Ishikawa (cell line): ENCODE measurements around the gene KRTAP10-5.

Experiments used
- CEBPB ChIP-seq: IDR thresholded peaks from 2 replicates; pipeline ENCODE4 v1.6.1; 2012
- EGR1 ChIP-seq: IDR thresholded peaks from 2 replicates; pipeline ENCODE4 v1.6.1; 2012
- EP300 ChIP-seq: IDR thresholded peaks from 2 replicates; pipeline ENCODE4 v1.6.1; 2012; ENCODE audit warnings: borderline replicate concordance
- FOXM1 ChIP-seq: IDR thresholded peaks from 2 replicates; pipeline ENCODE4 v1.6.1; 2012; ENCODE audit warnings: low read depth, borderline replicate concordance
- MAX ChIP-seq: IDR thresholded peaks from 2 replicates; pipeline ENCODE4 v1.6.1; 2012
- NFIC ChIP-seq: IDR thresholded peaks from 2 replicates; pipeline ENCODE4 v1.6.1; 2012
- RAD21 ChIP-seq: IDR thresholded peaks from 2 replicates; pipeline ENCODE4 v1.6.1; 2012; ENCODE audit warnings: low read depth
- REST ChIP-seq: IDR thresholded peaks from 2 replicates; pipeline ENCODE4 v1.6.1; 2012; ENCODE audit warnings: low read depth, mild to moderate bottlenecking
- TCF12 ChIP-seq: IDR thresholded peaks from 2 replicates; pipeline ENCODE4 v1.6.1; 2012; ENCODE audit warnings: low read depth
- YY1 ChIP-seq: IDR thresholded peaks from 2 replicates; pipeline ENCODE4 v1.6.1; 2012; ENCODE audit warnings: low read depth
- ZBTB7A ChIP-seq: IDR thresholded peaks from 2 replicates; pipeline ENCODE4 v1.6.1; 2012; ENCODE audit warnings: low read depth

- TF ChIP-seq CEBPB = no peak
- TF ChIP-seq RAD21 = no peak
- no peak for TF ChIP-seq EGR1
- TF ChIP-seq ZBTB7A = no peak
- no peak for TF ChIP-seq TCF12
- TF ChIP-seq YY1 = no peak
- TF ChIP-seq FOXM1 = no peak
- TF ChIP-seq NFIC = no peak
- no peak for TF ChIP-seq EP300
- no peak for TF ChIP-seq MAX
- TF ChIP-seq REST = no peak
These were observed 28.3 kb downstream of the KRTAP10-5 start for GRCh38 chr21:44552136-44552535.
